MCF 10A (cell line): ENCODE data around the gene CFAP77. TPM values are rescaled to one million over a fixed set of nuclear protein-coding genes. Genes with fewer than 3 reads are reported as not detected.

Experiments used
- BruUV-seq: library from RNA; stranded (reverse); fragments of 400-500 nt; replicated peaks from 2 replicates; lab custom pipeline; 2021; lab: Mats Ljungman, UMichigan
- CTCF ChIA-PET: fragments of 300-600 bp; sonication (Branson Sonifier 250); formaldehyde crosslinking; extraction: SDS; loops from one replicate; lab custom pipeline; 2021; ENCODE audit warnings: antibody characterized with exemption, inconsistent platforms; lab: Yijun Ruan, JAX
- POLR2A ChIA-PET: fragments of 300-600, 350-650 bp; sonication (Branson Sonifier 250); formaldehyde crosslinking; extraction: SDS; loops from one replicate; lab custom pipeline; 2020; ENCODE audit warnings: antibody characterized with exemption, inconsistent platforms; lab: Yijun Ruan, JAX
- DNase-seq: peaks from one replicate; pipeline ENCODE4 v3.0.0-alpha.2; 2018; ENCODE audit not compliant: unreplicated experiment
- H3K27ac Mint-ChIP-seq: one replicate; pipeline ENCODE4 v1.8.0; 2022; ENCODE audit warnings: mild to moderate bottlenecking, low read depth, mixed read lengths; ENCODE audit not compliant: unreplicated experiment
- H3K27me3 Mint-ChIP-seq: one replicate; pipeline ENCODE4 v1.8.0; 2022; ENCODE audit warnings: mixed read lengths; ENCODE audit not compliant: insufficient read depth, unreplicated experiment
- H3K36me3 Mint-ChIP-seq: one replicate; pipeline ENCODE4 v1.8.0; 2022; ENCODE audit warnings: mild to moderate bottlenecking, moderate library complexity, mixed read lengths; ENCODE audit not compliant: insufficient read depth, unreplicated experiment
- H3K4me1 Mint-ChIP-seq: one replicate; pipeline ENCODE4 v1.8.0; 2022; ENCODE audit warnings: mixed read lengths; ENCODE audit not compliant: insufficient read depth, unreplicated experiment
- H3K4me3 Mint-ChIP-seq: one replicate; pipeline ENCODE4 v1.8.0; 2022; ENCODE audit warnings: mild to moderate bottlenecking, moderate library complexity, mixed read lengths; ENCODE audit not compliant: unreplicated experiment
- H3K9me3 Mint-ChIP-seq: one replicate; pipeline ENCODE4 v1.8.0; 2022; ENCODE audit warnings: mixed read lengths; ENCODE audit not compliant: unreplicated experiment
- intact Hi-C: fragments of 100-400 bp; cut with micrococcal nuclease; formaldehyde crosslinking; loops from 2 replicates; pipeline ENCODE4 v1.14.1; 2022
- total RNA-seq: library from RNA; stranded (reverse); gene quantifications from 2 replicates; pipeline ENCODE4 v1.2.3, GENCODE V29; 2022
- TF ChIP-seq, protein P1 (sequence below): fragments of 200-600 bp; IDR thresholded peaks from one replicate; pipeline ENCODE4 v1.8.0; 2022; ENCODE audit warnings: antibody characterized with exemption, mild to moderate bottlenecking; ENCODE audit not compliant: unreplicated experiment

CFAP77 gene
- total RNA-seq, 1 experiment from 2014 or later = not detected

DNA sequence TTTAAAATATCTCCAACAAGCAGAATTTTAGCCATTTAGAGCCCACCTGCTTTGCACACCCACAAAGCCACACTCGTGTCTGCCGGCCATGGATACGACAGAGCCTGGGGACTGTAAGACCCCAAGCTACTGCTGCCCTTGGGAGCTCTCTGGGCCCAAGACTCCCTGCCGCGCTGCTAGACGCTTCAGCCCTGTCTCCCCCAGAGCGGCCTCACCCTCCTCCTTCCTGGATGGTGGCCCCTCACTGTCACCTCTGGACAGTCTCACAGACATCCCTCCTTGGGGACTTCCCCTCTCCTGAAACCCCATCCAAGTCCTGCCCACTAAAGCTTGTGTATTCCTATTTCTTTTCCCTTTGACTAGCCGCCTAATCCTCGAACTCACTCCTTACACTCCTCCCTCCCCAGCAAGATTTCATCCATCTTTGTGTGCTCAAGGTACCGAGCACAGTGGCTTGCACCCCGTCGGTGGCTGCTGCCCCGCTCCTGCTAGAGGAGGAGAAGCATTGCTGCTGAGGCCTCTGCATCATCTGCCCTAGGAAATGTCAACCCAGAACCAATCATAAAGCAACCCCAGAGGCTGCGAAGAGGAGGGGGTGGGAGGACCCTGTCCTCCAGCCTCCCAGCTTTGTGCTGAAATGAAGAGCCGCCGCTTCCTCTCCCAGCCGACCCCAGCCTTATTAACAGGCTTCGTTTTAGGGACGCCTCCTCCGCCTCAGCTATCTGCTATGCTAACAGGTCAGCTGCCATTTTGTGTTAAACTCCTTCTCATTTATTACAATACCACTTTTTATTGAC lies 71.2 kb downstream of the CFAP77 start:
- Mint-ChIP-seq H3K4me1 (no peaks in the 10 kb centered on the region), H3K27me3 (peaks cover 69% of the 10 kb centered on the region), H3K4me3 (no peak overlapping the region), H3K36me3 (no peaks in the 10 kb centered on the region), H3K27ac (no peak overlapping the region), H3K9me3 (no peaks in the 10 kb centered on the region)
- no peak for DNase-seq
- CTCF ChIA-PET = interaction anchor here (0.7 kb wide), 1 partner anchor 16 kb away, joined by 3 read pairs; no protein-coding TSS in a partner anchor
- no TSS peak for BruUV-seq
- TF ChIP-seq, protein P1, sequence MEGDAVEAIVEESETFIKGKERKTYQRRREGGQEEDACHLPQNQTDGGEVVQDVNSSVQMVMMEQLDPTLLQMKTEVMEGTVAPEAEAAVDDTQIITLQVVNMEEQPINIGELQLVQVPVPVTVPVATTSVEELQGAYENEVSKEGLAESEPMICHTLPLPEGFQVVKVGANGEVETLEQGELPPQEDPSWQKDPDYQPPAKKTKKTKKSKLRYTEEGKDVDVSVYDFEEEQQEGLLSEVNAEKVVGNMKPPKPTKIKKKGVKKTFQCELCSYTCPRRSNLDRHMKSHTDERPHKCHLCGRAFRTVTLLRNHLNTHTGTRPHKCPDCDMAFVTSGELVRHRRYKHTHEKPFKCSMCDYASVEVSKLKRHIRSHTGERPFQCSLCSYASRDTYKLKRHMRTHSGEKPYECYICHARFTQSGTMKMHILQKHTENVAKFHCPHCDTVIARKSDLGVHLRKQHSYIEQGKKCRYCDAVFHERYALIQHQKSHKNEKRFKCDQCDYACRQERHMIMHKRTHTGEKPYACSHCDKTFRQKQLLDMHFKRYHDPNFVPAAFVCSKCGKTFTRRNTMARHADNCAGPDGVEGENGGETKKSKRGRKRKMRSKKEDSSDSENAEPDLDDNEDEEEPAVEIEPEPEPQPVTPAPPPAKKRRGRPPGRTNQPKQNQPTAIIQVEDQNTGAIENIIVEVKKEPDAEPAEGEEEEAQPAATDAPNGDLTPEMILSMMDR = no peak
- intact Hi-C loops = no loop called here
- POLR2A ChIA-PET = no interaction called here

DNA sequence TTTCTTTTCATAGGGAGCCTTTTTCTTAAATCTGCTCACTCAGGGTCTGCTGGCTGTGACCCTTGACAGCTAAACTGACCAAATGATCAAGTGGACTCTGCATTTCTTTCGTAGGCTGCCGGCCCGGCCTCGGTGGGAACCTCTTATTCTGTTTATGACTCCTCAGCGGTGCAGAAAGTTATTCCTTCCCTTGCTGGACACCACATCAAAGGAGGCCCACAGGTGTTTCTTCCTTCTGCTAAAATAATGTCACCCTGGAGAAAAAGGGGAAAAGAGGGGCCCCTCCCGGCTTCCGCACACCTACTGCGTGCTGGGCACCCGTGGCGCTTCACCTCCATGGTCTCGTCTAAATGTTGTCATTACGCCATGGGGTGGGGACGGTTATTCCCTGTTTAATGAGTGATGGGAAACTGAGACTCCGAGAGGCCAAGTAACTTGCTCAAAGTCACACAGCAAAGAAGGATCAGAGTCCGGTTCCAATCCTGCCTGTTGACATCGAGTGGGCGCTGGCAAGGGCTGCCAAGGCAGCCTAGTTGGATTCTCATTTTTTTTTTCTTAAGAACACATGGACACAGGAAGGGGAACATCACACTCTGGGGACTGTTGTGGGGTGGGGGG lies 72.3 kb downstream of the CFAP77 start:
- Mint-ChIP-seq H3K27me3 (peaks cover 69% of the 10 kb centered on the region), H3K4me1 (no peaks in the 10 kb centered on the region), H3K27ac (no peak overlapping the region), H3K36me3 (no peaks in the 10 kb centered on the region), H3K9me3 (no peaks in the 10 kb centered on the region), H3K4me3 (no peak overlapping the region)
- ChIA-PET POLR2A (no interaction called here), CTCF (no interaction called here)
- no peak for DNase-seq
- TF ChIP-seq, protein P1 = no peak
- no TSS peak for BruUV-seq
- intact Hi-C loops = no loop called here

DNA sequence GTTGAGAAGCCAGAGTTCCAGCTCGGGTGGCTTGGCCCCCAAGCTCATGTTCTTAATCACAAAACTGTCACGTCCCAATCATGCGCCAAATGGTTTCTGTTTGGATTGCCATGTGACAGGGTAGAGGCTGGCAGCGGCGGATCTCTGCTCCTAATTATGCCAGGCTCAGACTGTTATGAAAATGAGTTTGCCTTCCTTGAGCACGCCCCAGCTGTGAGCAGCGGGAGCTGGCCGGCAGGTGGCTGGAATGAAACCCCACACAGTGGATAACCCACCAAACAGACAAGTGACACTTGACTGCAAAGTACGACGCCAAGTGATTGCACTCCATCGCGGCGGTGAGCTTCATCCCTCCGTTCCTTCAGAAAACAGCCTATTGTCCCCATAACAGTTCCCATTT lies 75.4 kb downstream of the CFAP77 start:
- ChIA-PET POLR2A (no interaction called here), CTCF (interaction anchor here (0.8 kb wide), 1 partner anchor 22 kb away, joined by 3 read pairs; no protein-coding TSS in a partner anchor)
- intact Hi-C loops = no loop called here
- Mint-ChIP-seq H3K36me3 (no peaks in the 10 kb centered on the region), H3K27ac (no peak overlapping the region), H3K4me3 (no peak overlapping the region), H3K4me1 (no peaks in the 10 kb centered on the region), H3K9me3 (no peaks in the 10 kb centered on the region), H3K27me3 (peaks cover 74% of the 10 kb centered on the region)
- no peak for DNase-seq
- TF ChIP-seq, protein P1 = no peak
- BruUV-seq = no TSS peak

DNA sequence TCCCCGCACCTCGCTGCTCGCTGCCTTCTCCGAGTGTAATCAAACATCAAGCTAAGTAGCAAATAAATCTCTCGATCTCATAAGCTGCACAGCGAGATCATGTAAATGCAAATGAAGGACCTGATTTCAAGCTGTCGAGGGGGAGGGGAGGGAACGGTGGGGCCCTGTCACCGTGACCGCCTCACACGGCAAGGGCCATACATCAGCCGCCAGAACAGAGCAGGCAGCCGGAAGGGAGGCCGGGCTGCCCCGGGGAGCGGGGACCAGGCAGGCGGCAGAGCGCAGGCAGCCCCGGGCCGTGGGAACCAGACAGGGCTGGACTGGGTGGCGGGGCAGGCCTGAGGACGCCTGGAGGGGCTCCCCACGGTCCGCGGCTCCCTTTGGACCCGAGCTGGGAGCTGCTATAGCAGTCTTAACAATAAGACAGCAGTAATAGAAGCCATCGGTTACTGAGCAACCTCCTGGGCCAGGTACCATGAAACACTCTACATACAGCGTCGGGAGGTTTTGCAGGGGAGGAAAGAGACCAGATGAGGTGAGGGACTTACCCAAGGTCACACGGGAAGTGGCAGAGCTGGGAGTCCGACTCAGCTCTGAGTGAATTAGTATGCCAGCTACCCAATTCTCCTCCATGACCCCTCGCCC lies 76.8 kb downstream of the CFAP77 start:
- no peak overlapping the region for H3K4me3 Mint-ChIP-seq
- no peak overlapping the region for H3K27ac Mint-ChIP-seq
- H3K27me3 Mint-ChIP-seq = peaks cover 76% of the 10 kb centered on the region
- no TSS peak for BruUV-seq
- intact Hi-C loops = no loop called here
- H3K4me1 Mint-ChIP-seq = no peaks in the 10 kb centered on the region
- no peaks in the 10 kb centered on the region for H3K9me3 Mint-ChIP-seq
- DNase-seq = no peak
- ChIA-PET CTCF (no interaction called here), POLR2A (no interaction called here)
- H3K36me3 Mint-ChIP-seq = no peaks in the 10 kb centered on the region
- TF ChIP-seq, protein P1 = no peak
